Neural progenitor cell (in vitro differentiated cells): ENCODE results near the gene USP7. TPM values are rescaled to one million over a fixed set of nuclear protein-coding genes. Genes with fewer than 3 reads are reported as not detected.

Experiments
- DNase-seq: peaks from one replicate; pipeline ENCODE4 v3.0.0-alpha.2; 2016; ENCODE audit warnings: low spot score
- H2AFZ ChIP-seq: fragments of 200-600 bp; sonication (generic); replicated peaks from 2 replicates; pipeline ENCODE4 v1.6.1; 2016; ENCODE audit warnings: antibody characterized with exemption
- H3F3A ChIP-seq: fragments of 200-600 bp; sonication (generic); 2 replicates; pipeline ENCODE4 v1.6.1; 2016; ENCODE audit warnings: antibody characterized with exemption, low read depth
- H3K27ac ChIP-seq: fragments of 200-600 bp; sonication (generic); 2 replicates; pipeline ENCODE4 v1.5.1; 2016; ENCODE audit warnings: mild to moderate bottlenecking
- H3K27me3 ChIP-seq: fragments of 200-600 bp; sonication (generic); 2 replicates; pipeline ENCODE4 v1.6.1; 2016; ENCODE audit warnings: mild to moderate bottlenecking, moderate library complexity
- H3K36me3 ChIP-seq: fragments of 200-600 bp; sonication (generic); 2 replicates; pipeline ENCODE4 v1.5.1; 2016
- H3K4me1 ChIP-seq: fragments of 200-600 bp; sonication (generic); 2 replicates; pipeline ENCODE4 v1.6.1; 2016; ENCODE audit warnings: mixed run types
- H3K4me2 ChIP-seq: fragments of 200-600 bp; sonication (generic); 2 replicates; pipeline ENCODE4 v1.6.1; 2016
- H3K4me3 ChIP-seq: fragments of 200-600 bp; sonication (generic); 2 replicates; pipeline ENCODE4 v1.5.1; 2016
- H3K79me2 ChIP-seq: fragments of 200-600 bp; sonication (generic); 2 replicates; pipeline ENCODE4 v1.6.1; 2016; ENCODE audit warnings: low read depth
- H3K9ac ChIP-seq: fragments of 200-600 bp; sonication (generic); 2 replicates; pipeline ENCODE4 v1.6.1; 2016
- H3K9me3 ChIP-seq: fragments of 200-600 bp; sonication (generic); 2 replicates; pipeline ENCODE4 v1.5.1; 2016; ENCODE audit warnings: low read depth
- H4K20me1 ChIP-seq: fragments of 200-600 bp; sonication (generic); 2 replicates; pipeline ENCODE4 v1.6.1; 2016; ENCODE audit warnings: low read depth
- H3K27ac Mint-ChIP-seq: 3 replicates; pipeline ENCODE4 v1.8.0; 2021; ENCODE audit warnings: mixed read lengths
- H3K27me3 Mint-ChIP-seq: 2 replicates; pipeline ENCODE4 v1.8.0; 2022; ENCODE audit warnings: low read depth, mild to moderate bottlenecking, inconsistent platforms, moderate library complexity, mixed read lengths; ENCODE audit not compliant: insufficient read depth
- H3K36me3 Mint-ChIP-seq: 3 replicates; pipeline ENCODE4 v1.8.0; 2021; ENCODE audit warnings: mixed read lengths
- H3K4me1 Mint-ChIP-seq: 3 replicates; pipeline ENCODE4 v1.8.0; 2021; ENCODE audit warnings: mixed read lengths
- H3K4me3 Mint-ChIP-seq: 3 replicates; pipeline ENCODE4 v1.8.0; 2021; ENCODE audit warnings: mild to moderate bottlenecking, moderate library complexity, mixed read lengths
- H3K9me3 Mint-ChIP-seq: 3 replicates; pipeline ENCODE4 v1.8.0; 2020; ENCODE audit warnings: mixed read lengths
- CTCF ChIP-seq: fragments of 200-600 bp; sonication (generic); IDR thresholded peaks from 2 replicates; pipeline ENCODE4 v1.5.1; 2017; ENCODE audit warnings: antibody characterized with exemption, mild to moderate bottlenecking
- EZH2 ChIP-seq: fragments of 200-600 bp; sonication (generic); IDR thresholded peaks from 2 replicates; pipeline ENCODE4 v1.6.1; 2017; ENCODE audit warnings: antibody characterized with exemption, mild to moderate bottlenecking, moderate library complexity
- EZH2phosphoT487 ChIP-seq: fragments of 200-600 bp; sonication (generic); IDR thresholded peaks from 2 replicates; pipeline ENCODE4 v1.6.1; 2017; ENCODE audit warnings: antibody characterized with exemption
- total RNA-seq: library from RNA; depleted of rRNA; stranded (reverse); fragments of >200 nt; gene quantifications from 2 replicates; pipeline ENCODE4 v1.2.3, GENCODE V29; 2015; ENCODE audit warnings: low replicate concordance

USP7 gene
- total RNA-seq, 1 donor from 2014 or later = 90.3 TPM

GRCh38 chr16:8967132-8967821 lies 3.6 kb upstream of the USP7 start:
- no peak overlapping the region for H3K4me3 ChIP-seq
- Mint-ChIP-seq H3K27me3 (peaks cover 2% of the 10 kb centered on the region), H3K9me3 (no peaks in the 10 kb centered on the region), H3K4me1 (peaks cover 15% of the 10 kb centered on the region), H3K36me3 (peaks cover under 1% of the 10 kb centered on the region), H3K27ac (no peak overlapping the region), H3K4me3 (no peak overlapping the region)
- H3K4me2 ChIP-seq = no peak overlapping the region
- H3K4me1 ChIP-seq = peaks cover 3% of the 10 kb centered on the region
- no peak overlapping the region for H3K9ac ChIP-seq
- H2AFZ ChIP-seq = no peak overlapping the region
- H4K20me1 ChIP-seq = peaks cover 5% of the 10 kb centered on the region
- no peak for DNase-seq
- H3F3A ChIP-seq = peaks cover 23% of the 10 kb centered on the region
- H3K36me3 ChIP-seq = no peaks in the 10 kb centered on the region
- H3K79me2 ChIP-seq = peaks cover 8% of the 10 kb centered on the region
- H3K27me3 ChIP-seq = peaks cover 30% of the 10 kb centered on the region
- TF ChIP-seq CTCF (no peak), EZH2 (no peak), EZH2phosphoT487 (no peak)
- H3K27ac ChIP-seq = no peak overlapping the region
- H3K9me3 ChIP-seq = no peaks in the 10 kb centered on the region

GRCh38 chr16:8966817-8967131 lies 3.1 kb upstream of the USP7 start:
- Histone ChIP-seq H3K27me3 (peaks cover 30% of the 10 kb centered on the region), H3K36me3 (no peaks in the 10 kb centered on the region), H4K20me1 (peaks cover 10% of the 10 kb centered on the region), H3K9me3 (no peaks in the 10 kb centered on the region), H3K4me2 (no peak overlapping the region), H3K27ac (no peak overlapping the region), H2AFZ (peak overlapping the region; percentile 26), H3K9ac (no peak overlapping the region), H3F3A (peaks cover 28% of the 10 kb centered on the region), H3K4me1 (peaks cover 7% of the 10 kb centered on the region), H3K4me3 (no peak overlapping the region), H3K79me2 (peaks cover 14% of the 10 kb centered on the region)
- Mint-ChIP-seq H3K36me3 (peaks cover 5% of the 10 kb centered on the region), H3K4me3 (no peak overlapping the region), H3K9me3 (no peaks in the 10 kb centered on the region), H3K27ac (peak overlapping the region; percentile 58), H3K4me1 (peaks cover 20% of the 10 kb centered on the region), H3K27me3 (peaks cover 6% of the 10 kb centered on the region)
- TF ChIP-seq EZH2 (no peak), CTCF (no peak), EZH2phosphoT487 (no peak)
- DNase-seq = no peak

GRCh38 chr16:8964462-8964861 lies 756 bp upstream of the USP7 start:
- Mint-ChIP-seq H3K4me3 (peak overlapping the region; percentile 85), H3K27ac (no peak overlapping the region), H3K4me1 (peaks cover 43% of the 10 kb centered on the region), H3K27me3 (peaks cover 9% of the 10 kb centered on the region), H3K36me3 (peaks cover 5% of the 10 kb centered on the region), H3K9me3 (no peaks in the 10 kb centered on the region)
- TF ChIP-seq EZH2phosphoT487 = no peak
- no peak for TF ChIP-seq CTCF
- Histone ChIP-seq H3K27me3 (peaks cover 30% of the 10 kb centered on the region), H3K4me1 (peaks cover 30% of the 10 kb centered on the region), H3K9me3 (no peaks in the 10 kb centered on the region), H3K27ac (no peak overlapping the region), H3F3A (peaks cover 45% of the 10 kb centered on the region), H3K4me2 (peak overlapping the region; percentile 93), H3K4me3 (peak overlapping the region; percentile 75), H2AFZ (peak overlapping the region; percentile 93), H4K20me1 (peaks cover 34% of the 10 kb centered on the region), H3K9ac (no peak overlapping the region), H3K36me3 (no peaks in the 10 kb centered on the region), H3K79me2 (peaks cover 37% of the 10 kb centered on the region)
- DNase-seq = no peak
